Measurements from ENCODE around the gene DYNC2LI1.

DYNC2LI1 gene

GRCh38 chr2:43802135-43802534, 28.3 kb downstream of the DYNC2LI1 start:
- Mint-ChIP-seq H3K4me1 (no peaks in the 10 kb centered on the region), H3K27ac (ENCODE audit: low read depth) (no peak overlapping the region), H3K4me3 (no peak overlapping the region), H3K9me3 (no peaks in the 10 kb centered on the region), H3K27me3 (no peaks in the 10 kb centered on the region), H3K36me3 (ENCODE audit: insufficient read depth) (peaks cover 7% of the 10 kb centered on the region)
- DNase-seq (ENCODE audit: low spot score in 2 of 2), result no peak
- ATAC-seq (replicated peaks; ENCODE audit: extremely low read depth, poor library complexity, severe bottlenecking), result no peak

- Mint-ChIP-seq H3K27ac (ENCODE audit: low read depth) (no peak overlapping the region), H3K9me3 (no peaks in the 10 kb centered on the region), H3K4me3 (no peak overlapping the region), H3K27me3 (no peaks in the 10 kb centered on the region), H3K4me1 (no peaks in the 10 kb centered on the region), H3K36me3 (ENCODE audit: insufficient read depth) (peaks cover 8% of the 10 kb centered on the region)
- no peak for DNase-seq (ENCODE audit: low spot score in 2 of 2)
- no peak for ATAC-seq (replicated peaks; ENCODE audit: extremely low read depth, poor library complexity, severe bottlenecking)
These were observed 29.3 kb downstream of the DYNC2LI1 start for GRCh38 chr2:43803113-43803512.

- H3K4me3 Mint-ChIP-seq, result no peak overlapping the region
- DNase-seq (ENCODE audit: low spot score in 2 of 2) (no peak), ATAC-seq (replicated peaks; ENCODE audit: extremely low read depth, poor library complexity, severe bottlenecking) (no peak)
- no peaks in the 10 kb centered on the region for H3K27me3 Mint-ChIP-seq
- H3K36me3 Mint-ChIP-seq (ENCODE audit: insufficient read depth), result peaks cover 8% of the 10 kb centered on the region
- H3K27ac Mint-ChIP-seq (ENCODE audit: low read depth), result no peak overlapping the region
- H3K9me3 Mint-ChIP-seq, result no peaks in the 10 kb centered on the region
- H3K4me1 Mint-ChIP-seq, result no peaks in the 10 kb centered on the region
These were observed 32.8 kb downstream of the DYNC2LI1 start for GRCh38 chr2:43806719-43807031.

DNA sequence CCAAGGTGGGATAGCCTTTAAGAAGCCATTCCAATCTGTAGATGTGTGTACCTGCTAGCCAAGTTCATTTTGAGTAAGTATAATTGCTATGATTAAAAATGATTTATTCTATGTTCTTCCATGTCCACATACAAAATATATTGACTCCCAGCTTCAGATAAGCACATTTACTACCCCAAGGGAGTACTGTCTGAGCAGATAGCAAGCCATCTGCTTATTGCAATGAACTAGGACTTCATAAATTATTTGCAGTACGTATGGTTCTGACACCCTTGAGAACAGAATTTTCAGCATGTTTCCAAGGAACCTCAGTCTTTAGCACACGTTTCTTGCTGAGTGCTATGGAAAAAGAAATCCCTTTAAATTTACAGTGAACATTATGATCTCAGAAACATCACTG, 36.6 kb downstream of the DYNC2LI1 start:
- DNase-seq (ENCODE audit: low spot score in 2 of 2) (no peak), ATAC-seq (replicated peaks; ENCODE audit: extremely low read depth, poor library complexity, severe bottlenecking) (no peak)
- H3K27ac Mint-ChIP-seq (ENCODE audit: low read depth), result no peak overlapping the region
- no peaks in the 10 kb centered on the region for H3K27me3 Mint-ChIP-seq
- H3K4me3 Mint-ChIP-seq, result no peak overlapping the region
- H3K4me1 Mint-ChIP-seq, result no peaks in the 10 kb centered on the region
- peaks cover 4% of the 10 kb centered on the region for H3K36me3 Mint-ChIP-seq (ENCODE audit: insufficient read depth)
- H3K9me3 Mint-ChIP-seq, result no peaks in the 10 kb centered on the region

DNA sequence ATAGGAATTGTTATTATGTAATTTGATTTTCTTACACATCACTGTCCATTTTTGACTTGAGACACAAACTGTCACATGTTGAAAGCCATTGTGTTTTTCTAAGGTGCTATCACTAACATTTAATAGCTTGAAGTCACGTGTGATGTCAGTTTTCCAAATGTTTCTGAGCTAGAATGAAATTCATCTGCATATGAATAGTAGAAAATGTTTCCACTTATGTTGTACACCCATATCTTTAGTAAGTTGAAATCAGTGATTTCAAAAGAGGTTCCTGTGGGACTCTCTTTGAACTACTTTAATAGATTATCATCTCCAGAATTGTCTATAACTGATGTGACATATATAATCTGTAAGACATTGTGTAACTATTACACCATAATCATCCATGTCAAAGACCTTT, 37.0 kb downstream of the DYNC2LI1 start:
- no peaks in the 10 kb centered on the region for H3K27me3 Mint-ChIP-seq
- no peaks in the 10 kb centered on the region for H3K9me3 Mint-ChIP-seq
- H3K4me1 Mint-ChIP-seq, result no peaks in the 10 kb centered on the region

GRCh38 chr2:43812006-43812405, 38.2 kb downstream of the DYNC2LI1 start:
- H3K4me3 Mint-ChIP-seq, result no peak overlapping the region
- ATAC-seq (replicated peaks; ENCODE audit: extremely low read depth, poor library complexity, severe bottlenecking) (no peak), DNase-seq (ENCODE audit: low spot score in 2 of 2) (no peak)
- H3K9me3 Mint-ChIP-seq, result no peaks in the 10 kb centered on the region
- H3K27ac Mint-ChIP-seq (ENCODE audit: low read depth), result no peak overlapping the region
- H3K36me3 Mint-ChIP-seq (ENCODE audit: insufficient read depth), result peaks cover 1% of the 10 kb centered on the region
- H3K4me1 Mint-ChIP-seq, result no peaks in the 10 kb centered on the region
- no peaks in the 10 kb centered on the region for H3K27me3 Mint-ChIP-seq

More for the DNA sequence above, 37.0 kb downstream of the DYNC2LI1 start:
- H3K36me3 Mint-ChIP-seq (ENCODE audit: insufficient read depth), result peaks cover 4% of the 10 kb centered on the region
- DNase-seq (ENCODE audit: low spot score in 2 of 2) (no peak), ATAC-seq (replicated peaks; ENCODE audit: extremely low read depth, poor library complexity, severe bottlenecking) (no peak)
- no peak overlapping the region for H3K27ac Mint-ChIP-seq (ENCODE audit: low read depth)
- no peak overlapping the region for H3K4me3 Mint-ChIP-seq

DNA sequence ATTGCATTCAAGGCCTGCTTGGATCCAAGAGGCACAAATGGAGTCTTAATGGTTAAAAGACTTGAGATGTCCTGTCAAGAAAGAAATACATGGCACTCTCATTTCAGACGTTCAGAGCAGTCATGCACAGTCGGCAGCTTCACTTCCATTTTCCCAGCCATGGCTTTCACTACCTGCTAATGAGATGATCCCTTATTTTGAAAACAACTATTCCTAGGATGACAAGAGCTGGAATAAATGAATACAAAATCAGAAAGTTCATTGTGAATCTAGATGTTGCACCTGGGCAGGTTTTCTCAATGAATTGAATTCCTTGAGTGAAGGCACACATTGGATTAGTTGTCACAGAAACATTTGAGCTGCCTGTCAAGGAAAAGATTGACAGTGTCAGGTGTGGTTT, 39.1 kb downstream of the DYNC2LI1 start:
- H3K36me3 Mint-ChIP-seq (ENCODE audit: insufficient read depth), result no peaks in the 10 kb centered on the region
- no peaks in the 10 kb centered on the region for H3K9me3 Mint-ChIP-seq
- ATAC-seq (replicated peaks; ENCODE audit: extremely low read depth, poor library complexity, severe bottlenecking), result no peak
- DNase-seq (ENCODE audit: low spot score in 2 of 2), result no peak
- H3K27me3 Mint-ChIP-seq, result no peaks in the 10 kb centered on the region
- H3K4me3 Mint-ChIP-seq, result no peak overlapping the region
- H3K27ac Mint-ChIP-seq (ENCODE audit: low read depth), result no peak overlapping the region
- H3K4me1 Mint-ChIP-seq, result no peaks in the 10 kb centered on the region

DNA sequence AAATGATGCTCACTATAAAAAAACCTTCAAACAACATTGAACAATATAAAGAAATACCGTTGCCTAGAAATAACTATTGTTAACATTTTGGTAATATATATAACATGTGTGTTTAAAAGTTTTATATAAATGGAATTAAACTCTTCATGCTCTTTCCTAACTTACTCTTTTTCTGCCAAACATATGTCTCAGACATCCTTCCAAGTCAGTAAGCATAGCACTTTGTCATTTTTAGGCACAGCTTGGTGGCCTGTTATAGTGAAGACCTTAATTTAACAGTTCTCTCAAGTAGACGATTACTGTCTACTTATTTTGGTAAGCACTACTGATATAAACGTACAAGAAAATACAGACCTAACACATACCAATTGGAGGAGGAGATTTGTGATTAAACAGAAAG, 40.9 kb downstream of the DYNC2LI1 start:
- no peak for ATAC-seq (replicated peaks; ENCODE audit: extremely low read depth, poor library complexity, severe bottlenecking)
- H3K4me3 Mint-ChIP-seq, result no peak overlapping the region
- no peaks in the 10 kb centered on the region for H3K4me1 Mint-ChIP-seq
- no peaks in the 10 kb centered on the region for H3K27me3 Mint-ChIP-seq
- no peak overlapping the region for H3K27ac Mint-ChIP-seq (ENCODE audit: low read depth)
- no peaks in the 10 kb centered on the region for H3K9me3 Mint-ChIP-seq
- H3K36me3 Mint-ChIP-seq (ENCODE audit: insufficient read depth), result no peaks in the 10 kb centered on the region
- no peak for DNase-seq (ENCODE audit: low spot score in 2 of 2)

GRCh38 chr2:43818761-43819160, 44.9 kb downstream of the DYNC2LI1 start:
- peaks cover 31% of the 10 kb centered on the region for H3K27me3 Mint-ChIP-seq
- no peak for ATAC-seq (replicated peaks; ENCODE audit: extremely low read depth, poor library complexity, severe bottlenecking)
- no peaks in the 10 kb centered on the region for H3K9me3 Mint-ChIP-seq
- H3K36me3 Mint-ChIP-seq (ENCODE audit: insufficient read depth), result no peaks in the 10 kb centered on the region
- no peak for DNase-seq (ENCODE audit: low spot score in 2 of 2)
- no peak overlapping the region for H3K27ac Mint-ChIP-seq (ENCODE audit: low read depth)
- H3K4me3 Mint-ChIP-seq, result no peak overlapping the region
- H3K4me1 Mint-ChIP-seq, result no peaks in the 10 kb centered on the region

DNA sequence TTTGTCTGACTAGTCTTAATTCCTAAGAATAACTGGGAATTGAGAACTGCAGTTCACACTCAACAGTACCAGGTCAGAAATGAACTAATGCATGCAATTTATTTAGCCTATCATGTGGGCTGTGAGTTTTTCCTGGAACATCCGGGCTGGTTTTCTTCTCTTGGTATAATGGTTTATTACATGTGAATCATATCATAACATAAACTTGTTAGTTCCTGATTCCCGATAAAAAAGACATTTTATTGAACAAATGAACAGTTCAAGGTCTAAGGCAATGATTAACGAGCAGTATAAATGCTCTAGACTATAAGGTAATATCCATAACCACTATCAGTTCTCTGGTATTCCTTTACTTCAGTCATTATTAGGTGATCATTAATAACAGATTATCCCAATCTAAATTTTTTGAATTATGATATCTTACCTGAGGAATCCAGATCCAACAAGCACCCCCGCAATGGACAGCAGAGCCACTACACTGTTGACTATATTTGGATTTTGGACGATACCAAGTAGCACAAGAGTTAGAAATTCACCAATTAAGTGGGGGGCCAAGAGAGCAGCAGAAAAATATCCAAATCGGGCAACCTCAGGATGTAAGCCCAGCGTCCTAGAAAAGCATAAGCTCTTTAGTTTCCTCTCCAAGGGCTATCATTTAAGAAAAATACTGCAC, 45.8 kb downstream of the DYNC2LI1 start:
- Mint-ChIP-seq H3K27ac (ENCODE audit: low read depth) (no peak overlapping the region), H3K36me3 (ENCODE audit: insufficient read depth) (no peaks in the 10 kb centered on the region), H3K4me1 (no peaks in the 10 kb centered on the region), H3K9me3 (no peaks in the 10 kb centered on the region), H3K27me3 (peaks cover 40% of the 10 kb centered on the region), H3K4me3 (no peak overlapping the region)
- ATAC-seq (replicated peaks; ENCODE audit: extremely low read depth, poor library complexity, severe bottlenecking) (no peak), DNase-seq (ENCODE audit: low spot score in 2 of 2) (no peak)

- Mint-ChIP-seq H3K4me3 (no peak overlapping the region), H3K9me3 (no peaks in the 10 kb centered on the region), H3K36me3 (ENCODE audit: insufficient read depth) (no peaks in the 10 kb centered on the region), H3K27me3 (peaks cover 46% of the 10 kb centered on the region), H3K4me1 (no peaks in the 10 kb centered on the region), H3K27ac (ENCODE audit: low read depth) (no peak overlapping the region)
- no peak for ATAC-seq (replicated peaks; ENCODE audit: extremely low read depth, poor library complexity, severe bottlenecking)
- DNase-seq (ENCODE audit: low spot score in 2 of 2), result no peak
These were observed 49.0 kb downstream of the DYNC2LI1 start for GRCh38 chr2:43822839-43823238.

GRCh38 chr2:43823751-43824150, 49.9 kb downstream of the DYNC2LI1 start:
- Mint-ChIP-seq H3K36me3 (ENCODE audit: insufficient read depth) (no peaks in the 10 kb centered on the region), H3K4me1 (no peaks in the 10 kb centered on the region), H3K27me3 (peaks cover 51% of the 10 kb centered on the region), H3K9me3 (no peaks in the 10 kb centered on the region), H3K27ac (ENCODE audit: low read depth) (no peak overlapping the region), H3K4me3 (no peak overlapping the region)
- ATAC-seq (replicated peaks; ENCODE audit: extremely low read depth, poor library complexity, severe bottlenecking) (no peak), DNase-seq (ENCODE audit: low spot score in 2 of 2) (no peak)

DNA sequence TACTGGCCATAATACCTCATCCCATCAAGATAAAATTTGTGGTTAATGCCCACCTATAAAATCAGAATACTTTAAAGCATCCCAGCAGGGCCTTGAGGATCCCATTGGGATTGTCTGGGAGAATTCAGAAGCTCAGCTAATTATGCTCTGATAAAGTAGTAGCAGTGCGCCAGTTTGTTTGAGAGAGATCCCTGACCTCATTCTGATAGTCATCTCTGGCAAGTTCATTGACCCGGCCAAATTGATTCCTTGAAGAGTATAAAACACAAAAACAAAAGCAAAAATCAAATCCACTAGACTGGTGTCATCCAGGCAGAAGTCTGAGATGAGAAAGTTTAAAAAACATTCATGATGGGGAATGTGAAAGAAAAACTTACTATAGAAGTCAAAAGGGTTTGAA, 50.7 kb downstream of the DYNC2LI1 start:
- Mint-ChIP-seq H3K4me3 (no peak overlapping the region), H3K36me3 (ENCODE audit: insufficient read depth) (no peaks in the 10 kb centered on the region), H3K27ac (ENCODE audit: low read depth) (no peak overlapping the region), H3K9me3 (no peaks in the 10 kb centered on the region), H3K4me1 (no peaks in the 10 kb centered on the region), H3K27me3 (peaks cover 58% of the 10 kb centered on the region)
- no peak for ATAC-seq (replicated peaks; ENCODE audit: extremely low read depth, poor library complexity, severe bottlenecking)
- DNase-seq (ENCODE audit: low spot score in 2 of 2), result no peak
